ENCODE measurements around the gene MSH3.

Gene MSH3

DNA sequence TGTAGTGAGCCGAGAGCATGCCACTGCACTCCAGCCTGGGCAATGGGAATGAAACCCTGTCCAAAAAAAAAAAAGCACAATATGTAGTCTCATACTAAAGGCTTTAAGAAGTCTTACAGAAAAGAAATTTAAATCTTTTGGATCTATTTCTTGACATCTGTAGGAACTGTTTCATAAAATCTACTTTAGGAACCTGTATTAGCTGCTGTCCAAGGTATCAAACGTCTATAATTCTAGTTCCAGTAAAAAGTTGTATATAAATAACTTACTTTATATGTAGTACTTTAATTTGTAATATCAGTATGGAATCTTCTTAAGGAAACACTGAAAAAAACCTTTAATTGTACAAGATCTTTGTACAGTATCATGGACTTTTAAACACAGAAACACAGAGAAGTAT, 199.0 kb downstream of the MSH3 start:
- no peak overlapping the region for H3K4me3 ChIP-seq (ENCODE audit: low read depth, low read length)
- DNase-seq (ENCODE audit: low read depth), result no peak
- TF ChIP-seq, protein P1, sequence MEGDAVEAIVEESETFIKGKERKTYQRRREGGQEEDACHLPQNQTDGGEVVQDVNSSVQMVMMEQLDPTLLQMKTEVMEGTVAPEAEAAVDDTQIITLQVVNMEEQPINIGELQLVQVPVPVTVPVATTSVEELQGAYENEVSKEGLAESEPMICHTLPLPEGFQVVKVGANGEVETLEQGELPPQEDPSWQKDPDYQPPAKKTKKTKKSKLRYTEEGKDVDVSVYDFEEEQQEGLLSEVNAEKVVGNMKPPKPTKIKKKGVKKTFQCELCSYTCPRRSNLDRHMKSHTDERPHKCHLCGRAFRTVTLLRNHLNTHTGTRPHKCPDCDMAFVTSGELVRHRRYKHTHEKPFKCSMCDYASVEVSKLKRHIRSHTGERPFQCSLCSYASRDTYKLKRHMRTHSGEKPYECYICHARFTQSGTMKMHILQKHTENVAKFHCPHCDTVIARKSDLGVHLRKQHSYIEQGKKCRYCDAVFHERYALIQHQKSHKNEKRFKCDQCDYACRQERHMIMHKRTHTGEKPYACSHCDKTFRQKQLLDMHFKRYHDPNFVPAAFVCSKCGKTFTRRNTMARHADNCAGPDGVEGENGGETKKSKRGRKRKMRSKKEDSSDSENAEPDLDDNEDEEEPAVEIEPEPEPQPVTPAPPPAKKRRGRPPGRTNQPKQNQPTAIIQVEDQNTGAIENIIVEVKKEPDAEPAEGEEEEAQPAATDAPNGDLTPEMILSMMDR (conservative IDR thresholded peaks at IDR 0.05; ENCODE audit: low read depth, low read length), result no peak

GRCh38 chr5:80854583-80854982, 200.1 kb downstream of the MSH3 start:
- TF ChIP-seq, protein P1 (conservative IDR thresholded peaks at IDR 0.05; ENCODE audit: low read depth, low read length), result no peak
- DNase-seq (ENCODE audit: low read depth), result no peak
- H3K4me3 ChIP-seq (ENCODE audit: low read depth, low read length), result no peak overlapping the region

DNA sequence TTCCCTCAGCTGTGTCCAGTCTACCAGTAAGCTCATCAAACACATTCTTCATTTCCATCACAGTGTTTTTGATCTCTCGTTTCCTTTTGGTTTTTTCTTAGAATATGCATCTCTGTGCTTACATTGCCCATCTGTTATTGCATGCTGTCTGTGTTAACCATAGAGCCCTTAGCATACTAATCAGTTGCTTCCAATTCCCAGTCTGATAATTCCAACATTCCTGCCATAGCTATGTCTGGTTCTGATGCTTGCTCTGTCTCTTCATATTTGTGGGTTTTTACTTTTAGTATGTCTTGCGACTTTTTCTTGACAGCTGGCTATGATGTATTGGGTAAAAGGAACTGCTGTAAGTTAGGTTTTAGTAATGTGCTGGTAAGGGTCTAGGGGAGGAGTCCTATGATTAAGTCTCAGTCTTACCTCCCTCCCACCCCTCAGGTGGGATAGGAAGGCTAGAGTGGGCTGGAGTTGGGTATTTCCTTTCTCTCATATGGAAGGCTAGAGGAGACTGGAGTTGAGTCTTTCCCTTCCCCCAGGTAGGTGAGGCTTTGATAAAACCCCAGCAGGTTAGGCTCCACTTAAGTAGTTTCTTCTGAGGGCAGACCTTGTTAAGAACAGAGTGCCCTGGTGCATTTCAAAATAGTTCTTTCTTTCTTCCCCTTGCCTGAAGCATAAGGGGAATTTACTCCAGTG, 206.6 kb downstream of the MSH3 start:
- TF ChIP-seq, protein P1 (conservative IDR thresholded peaks at IDR 0.05; ENCODE audit: low read depth, low read length), result no peak
- peak; percentile 70 for DNase-seq (ENCODE audit: low read depth)
- no peak overlapping the region for H3K4me3 ChIP-seq (ENCODE audit: low read depth, low read length)

DNA sequence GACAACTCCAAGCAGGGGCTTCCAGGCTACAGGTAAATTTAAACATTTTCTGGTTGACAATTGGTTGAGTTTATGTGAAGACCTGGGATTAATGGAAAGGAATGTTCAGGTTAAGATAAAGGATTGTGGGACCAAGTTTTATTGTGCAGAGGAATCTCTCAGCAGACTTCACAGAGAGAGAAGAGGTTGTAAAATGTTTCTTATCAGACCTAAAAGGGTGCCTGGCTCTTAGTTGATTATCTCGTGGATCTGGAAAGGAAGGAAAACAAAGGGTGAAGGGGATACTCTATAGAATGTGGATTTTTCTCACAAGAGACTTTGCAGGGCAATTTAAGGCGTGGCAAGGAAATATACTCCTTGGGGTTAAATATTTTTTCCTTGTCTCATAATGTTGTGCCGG, 209.3 kb downstream of the MSH3 start:
- no peak overlapping the region for H3K4me3 ChIP-seq (ENCODE audit: low read depth, low read length)
- TF ChIP-seq, protein P1 (conservative IDR thresholded peaks at IDR 0.05; ENCODE audit: low read depth, low read length), result no peak
- no peak for DNase-seq (ENCODE audit: low read depth)

DNA sequence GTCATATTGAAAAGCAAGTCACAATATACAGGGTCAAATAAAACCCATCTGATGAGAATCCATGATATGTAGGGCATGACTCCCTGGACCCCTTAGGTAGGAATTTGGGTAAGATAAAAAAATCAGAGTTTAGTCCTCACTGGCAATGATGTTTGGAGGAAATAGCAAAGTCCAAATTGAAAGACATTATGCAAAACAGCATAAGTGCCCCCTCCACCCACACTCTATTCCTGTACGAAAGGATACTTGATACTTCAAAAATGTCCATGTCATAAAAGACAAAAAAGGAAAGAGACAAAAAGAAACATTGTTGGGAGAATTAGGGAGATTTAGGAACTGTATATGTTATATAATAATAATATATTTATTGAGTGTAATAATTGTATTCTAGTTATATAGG, 209.7 kb downstream of the MSH3 start:
- no peak overlapping the region for H3K4me3 ChIP-seq (ENCODE audit: low read depth, low read length)
- no peak for DNase-seq (ENCODE audit: low read depth)
- TF ChIP-seq, protein P1 (conservative IDR thresholded peaks at IDR 0.05; ENCODE audit: low read depth, low read length), result no peak

DNA sequence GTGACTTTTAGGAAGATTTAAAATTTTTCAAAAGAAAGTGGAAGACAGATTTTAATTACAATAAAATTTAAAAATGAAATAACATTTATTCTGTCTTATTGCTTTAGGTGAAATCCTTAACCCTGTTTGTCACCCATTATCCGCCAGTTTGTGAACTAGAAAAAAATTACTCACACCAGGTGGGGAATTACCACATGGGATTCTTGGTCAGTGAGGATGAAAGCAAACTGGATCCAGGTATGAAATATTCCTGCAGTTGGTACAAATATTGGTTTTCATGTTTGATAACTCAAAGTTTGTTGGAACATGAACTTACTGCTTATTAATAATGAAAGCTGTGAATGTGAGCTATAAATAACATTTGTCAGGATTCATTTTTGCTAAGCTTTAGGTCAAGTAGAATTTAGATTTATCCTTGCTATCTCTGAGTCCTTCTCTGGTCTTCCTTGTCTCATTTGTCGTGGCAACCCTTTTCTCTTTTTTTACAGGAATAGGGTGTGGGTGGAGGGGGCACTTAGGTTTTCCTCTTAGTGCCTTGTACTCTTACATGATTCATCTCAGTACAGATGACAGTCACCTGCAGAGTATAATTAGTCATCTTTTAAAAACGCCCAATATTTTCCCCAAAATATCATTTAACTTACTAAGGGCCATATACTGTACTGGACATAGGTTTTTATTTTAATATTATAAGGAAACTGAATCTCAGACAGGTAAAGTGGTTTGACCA, 210.4 kb downstream of the MSH3 start:
- no peak for DNase-seq (ENCODE audit: low read depth)
- TF ChIP-seq, protein P1 (conservative IDR thresholded peaks at IDR 0.05; ENCODE audit: low read depth, low read length), result no peak
- H3K4me3 ChIP-seq (ENCODE audit: low read depth, low read length), result no peak overlapping the region

GRCh38 chr5:80865551-80865950, 211.1 kb downstream of the MSH3 start:
- TF ChIP-seq, protein P1 (conservative IDR thresholded peaks at IDR 0.05; ENCODE audit: low read depth, low read length), result no peak
- no peak overlapping the region for H3K4me3 ChIP-seq (ENCODE audit: low read depth, low read length)
- peak; percentile 18 for DNase-seq (ENCODE audit: low read depth)

Data from choroid plexus epithelial cell (primary cell).